Body of pancreas (tissue), 4 donors: ENCODE measurements around the gene TMEM151A. TPM values are rescaled to one million over a fixed set of nuclear protein-coding genes. Genes with fewer than 3 reads are reported as not detected.

Experiments used
- ATAC-seq: fragments of 150-250 bp; one replicate; pipeline ENCODE4 v1.9.1; 2016
- DNase-seq, 4 donors: peaks; one replicate each; pipeline ENCODE4 v3.0.0-alpha.2; 2019
- H3K27ac ChIP-seq, 4 donors: fragments of 200-600 bp; sonication (generic); 1 replicate in 3 of 4; 2 replicates in 1 of 4; pipeline versions ENCODE4 v1.5.1 to v1.6.1; 2016 to 2019; ENCODE audit warnings: mild to moderate bottlenecking in 1 of 4, mixed read lengths in 1 of 4, moderate library complexity in 1 of 4
- H3K27me3 ChIP-seq, 2 donors: fragments of 200-600 bp; sonication (generic); one replicate each; pipeline ENCODE4 v1.6.0; 2016; ENCODE audit warnings: mild to moderate bottlenecking in 1 of 2
- H3K36me3 ChIP-seq, 2 donors: fragments of 200-600 bp; sonication (generic); replicated peaks in 1 of 2; 2 replicates each; pipeline ENCODE4 v1.5.1; 2016; ENCODE audit warnings: low read depth in 2 of 2; ENCODE audit not compliant: insufficient read depth in 1 of 2
- H3K4me1 ChIP-seq: fragments of 200-600 bp; sonication (generic); one replicate; pipeline ENCODE4 v1.6.0; 2016
- H3K4me3 ChIP-seq, 2 donors: fragments of 200-600 bp; sonication (generic); 1 replicate in 1 of 2; 2 replicates in 1 of 2; pipeline ENCODE4 v1.5.1; 2016 to 2019
- H3K9me3 ChIP-seq, 3 donors: fragments of 200-600 bp; sonication (generic); 1 replicate in 2 of 3; 2 replicates in 1 of 3; pipeline ENCODE4 v1.5.1; 2016
- CTCF ChIP-seq, 7 experiments: fragments of 450-650 bp in 4 of 7; fragments of 200-600 bp in 3 of 7; sonication (generic) in 3 of 7; IDR thresholded peaks; one replicate each; pipeline ENCODE4 v1.5.1; 2016 to 2019; ENCODE audit warnings: antibody characterized with exemption in 7 of 7
- POLR2A ChIP-seq, 3 donors: fragments of 450-650 bp; IDR thresholded peaks; one replicate each; pipeline ENCODE4 v1.6.1; 2016; ENCODE audit warnings: antibody characterized with exemption in 3 of 3, mild to moderate bottlenecking in 2 of 3
- WGBS, 2 donors: methylation state at CpG; one replicate each; pipeline ENCODE4 v1.1.5; 2017; 5-methylcytosine and 5-hydroxymethylcytosine counted together
- intact Hi-C: fragments of 100-400 bp; cut with DNase I; formaldehyde crosslinking; loops from one replicate; pipeline ENCODE4 v1.15.1; 2023
- total RNA-seq, 2 donors: library from RNA; depleted of rRNA; stranded (reverse); fragments of >200 nt; gene quantifications; one replicate each; pipeline ENCODE4 v1.1.0, GENCODE V29; 2016

The TMEM151A gene
- total RNA-seq, 2 donors from 2014 or later = 1.6 to 2.1 TPM

DNA sequence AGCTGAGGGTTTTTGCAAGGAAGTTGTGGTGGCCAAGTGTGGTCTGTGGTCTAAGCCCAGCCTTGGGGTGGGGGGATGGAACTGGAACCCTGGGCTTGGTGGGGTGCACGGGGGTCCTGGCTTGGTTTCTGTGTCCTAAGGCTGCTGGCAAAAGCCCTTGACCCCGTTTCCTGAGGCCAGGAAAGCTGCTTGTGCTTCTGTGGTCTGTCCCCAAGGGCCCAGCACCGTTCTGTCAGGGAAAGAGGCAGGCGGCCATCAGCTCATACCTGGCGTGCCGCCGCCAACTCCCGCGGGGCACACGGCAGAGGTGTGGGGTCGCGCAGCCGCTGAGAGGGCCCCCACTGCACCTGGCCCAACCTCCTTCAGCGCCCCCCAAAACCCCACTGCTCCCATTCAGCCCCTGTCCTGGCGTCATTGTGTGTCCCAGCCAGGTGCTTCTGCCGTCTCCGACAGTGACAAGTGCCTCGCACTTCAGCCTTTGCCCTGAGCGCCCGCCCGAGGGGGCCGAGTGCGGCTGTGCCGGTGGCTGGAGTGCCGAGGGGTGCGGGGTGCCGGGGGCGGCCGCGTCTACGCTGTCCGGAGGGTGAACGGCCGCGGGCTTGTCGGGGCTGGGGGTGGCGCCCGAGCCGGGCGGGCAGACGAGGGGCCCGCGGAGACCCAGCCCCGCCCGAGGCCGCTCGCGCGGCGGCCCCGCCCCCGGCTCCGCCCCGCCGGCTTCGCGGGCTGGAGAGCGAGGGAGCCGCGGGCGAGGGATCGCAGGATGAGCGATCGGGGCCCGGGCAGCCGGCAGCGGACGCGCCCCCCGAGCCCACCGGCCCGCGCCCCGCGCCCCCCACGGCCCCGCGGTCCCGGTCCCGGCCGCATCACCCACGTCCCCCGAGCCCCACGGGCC lies 14.0 kb upstream of the TMEM151A start, which contains the start of gene CNIH2:
TSS of gene CNIH2 (plus strand) at position 705 of the 892 bp plus-strand sequence. CDS start 282 bp downstream, outside the sequence.
- H3K4me1 ChIP-seq = peaks cover 11% of the 10 kb centered on the region
- TF ChIP-seq CTCF (IDR thresholded peaks at IDR 0.05) (no peak), POLR2A (IDR thresholded peaks at IDR 0.05) (peak in 1 of 3 donors; percentile 8)
- H3K9me3 ChIP-seq = no peaks in the 10 kb centered on the region
- H3K4me3 ChIP-seq = no peak within 1 kb of the TSS
- no peaks in the 10 kb centered on the region for H3K27me3 ChIP-seq
- intact Hi-C loops = no loop called here
- 3 to 10% methylated on average over 2 to 52 of the region's 84 CpGs for WGBS, 2 donors
- H3K27ac ChIP-seq = peak within 1 kb of the TSS in 2 of 4 donors; percentile 25 to 30
- DNase-seq (peak in 1 of 4 donors; percentile 58), ATAC-seq (peak; percentile 51)
- peaks cover 10 to 22% of the 10 kb centered on the region in 2 donors for H3K36me3 ChIP-seq

DNA sequence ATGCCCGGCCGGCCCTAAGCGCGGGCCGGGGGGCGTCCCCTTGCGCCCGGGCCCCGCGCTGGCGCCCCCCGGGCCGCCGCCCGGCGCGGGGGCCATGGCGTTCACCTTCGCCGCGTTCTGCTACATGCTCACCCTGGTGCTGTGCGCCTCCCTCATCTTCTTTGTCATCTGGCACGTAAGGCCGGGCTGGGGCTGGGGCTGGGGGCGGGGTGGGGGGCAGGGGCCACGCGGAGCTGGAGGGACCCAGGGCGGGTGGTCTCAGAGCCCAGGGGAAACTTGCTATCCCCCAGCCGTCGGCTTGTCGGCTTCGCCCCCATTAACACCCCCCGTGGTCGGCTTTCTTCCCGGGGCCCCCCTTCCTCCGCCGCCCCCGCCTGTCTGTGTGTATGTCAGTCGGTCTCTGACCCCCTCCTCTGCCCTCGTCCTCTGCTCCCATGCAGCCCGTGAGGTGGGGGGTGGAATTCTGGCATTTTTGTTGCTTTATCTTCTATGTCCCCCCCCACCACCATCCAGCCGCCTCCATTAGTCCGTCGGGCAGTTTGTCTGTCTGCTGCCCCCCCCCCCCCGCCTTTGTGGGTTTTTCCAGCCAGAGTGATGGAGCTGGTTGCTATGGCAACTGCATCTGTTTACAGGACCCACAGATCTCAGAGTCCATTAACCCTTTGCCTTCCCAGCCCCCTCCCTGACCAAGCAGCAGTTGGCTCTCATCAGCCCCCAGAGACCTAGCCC lies 13.2 kb upstream of the TMEM151A start:
- Histone ChIP-seq H3K9me3 (no peaks in the 10 kb centered on the region), H3K27ac (no peak overlapping the region), H3K4me3 (no peak overlapping the region), H3K4me1 (peaks cover 12% of the 10 kb centered on the region), H3K36me3 (peaks cover 2 to 13% of the 10 kb centered on the region in 2 donors), H3K27me3 (no peaks in the 10 kb centered on the region)
- TF ChIP-seq CTCF (IDR thresholded peaks at IDR 0.05) (no peak), POLR2A (IDR thresholded peaks at IDR 0.05) (no peak)
- intact Hi-C loops = no loop called here
- ATAC-seq (no peak), DNase-seq (no peak)
- 4 to 5% methylated on average over 16 to 32 of the region's 45 CpGs for WGBS, 2 donors

- no peak for DNase-seq
Observed at GRCh38 chr11:66279092-66279734, 12.5 kb upstream of the TMEM151A start.

GRCh38 chr11:66280428-66280827 lies 11.3 kb upstream of the TMEM151A start:
- DNase-seq (no peak), ATAC-seq (no peak)
- no peaks in the 10 kb centered on the region for H3K27me3 ChIP-seq
- no peak overlapping the region for H3K27ac ChIP-seq
- H3K9me3 ChIP-seq = no peaks in the 10 kb centered on the region
- TF ChIP-seq POLR2A (IDR thresholded peaks at IDR 0.05) (no peak), CTCF (IDR thresholded peaks at IDR 0.05) (no peak)
- peaks cover 12% of the 10 kb centered on the region for H3K4me1 ChIP-seq
- H3K36me3 ChIP-seq = peaks cover 0 to 5% of the 10 kb centered on the region in 2 donors
- WGBS, 2 donors = 78 to 91% methylated on average over 7 to 12 of the region's 14 CpGs
- intact Hi-C loops = no loop called here
- H3K4me3 ChIP-seq = no peak overlapping the region

More at GRCh38 chr11:66279092-66279734, 12.5 kb upstream of the TMEM151A start:
- WGBS, 2 donors = 74 to 79% methylated on average over 15 of the region's 15 CpGs
- ATAC-seq = no peak
- Histone ChIP-seq H3K27ac (no peak overlapping the region), H3K4me1 (peaks cover 12% of the 10 kb centered on the region), H3K4me3 (no peak overlapping the region), H3K36me3 (peaks cover 0 to 9% of the 10 kb centered on the region in 2 donors), H3K27me3 (no peaks in the 10 kb centered on the region), H3K9me3 (no peaks in the 10 kb centered on the region)
- intact Hi-C loops = no loop called here
- no peak for TF ChIP-seq CTCF (IDR thresholded peaks at IDR 0.05)
- TF ChIP-seq POLR2A (IDR thresholded peaks at IDR 0.05) = no peak
